ENCODE data around the gene SPATS2L.

- TF ChIP-seq, protein P1, sequence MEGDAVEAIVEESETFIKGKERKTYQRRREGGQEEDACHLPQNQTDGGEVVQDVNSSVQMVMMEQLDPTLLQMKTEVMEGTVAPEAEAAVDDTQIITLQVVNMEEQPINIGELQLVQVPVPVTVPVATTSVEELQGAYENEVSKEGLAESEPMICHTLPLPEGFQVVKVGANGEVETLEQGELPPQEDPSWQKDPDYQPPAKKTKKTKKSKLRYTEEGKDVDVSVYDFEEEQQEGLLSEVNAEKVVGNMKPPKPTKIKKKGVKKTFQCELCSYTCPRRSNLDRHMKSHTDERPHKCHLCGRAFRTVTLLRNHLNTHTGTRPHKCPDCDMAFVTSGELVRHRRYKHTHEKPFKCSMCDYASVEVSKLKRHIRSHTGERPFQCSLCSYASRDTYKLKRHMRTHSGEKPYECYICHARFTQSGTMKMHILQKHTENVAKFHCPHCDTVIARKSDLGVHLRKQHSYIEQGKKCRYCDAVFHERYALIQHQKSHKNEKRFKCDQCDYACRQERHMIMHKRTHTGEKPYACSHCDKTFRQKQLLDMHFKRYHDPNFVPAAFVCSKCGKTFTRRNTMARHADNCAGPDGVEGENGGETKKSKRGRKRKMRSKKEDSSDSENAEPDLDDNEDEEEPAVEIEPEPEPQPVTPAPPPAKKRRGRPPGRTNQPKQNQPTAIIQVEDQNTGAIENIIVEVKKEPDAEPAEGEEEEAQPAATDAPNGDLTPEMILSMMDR (IDR thresholded peaks at IDR 0.05), result no peak
- TF ChIP-seq CHD4 (IDR thresholded peaks at IDR 0.05; ENCODE audit: borderline replicate concordance), result no peak
These were observed 110.9 kb downstream of the SPATS2L start for GRCh38 chr2:200417366-200417765.

Measured in A549 (cell line).